ENCODE measurements around the gene NFXL1.

DNA sequence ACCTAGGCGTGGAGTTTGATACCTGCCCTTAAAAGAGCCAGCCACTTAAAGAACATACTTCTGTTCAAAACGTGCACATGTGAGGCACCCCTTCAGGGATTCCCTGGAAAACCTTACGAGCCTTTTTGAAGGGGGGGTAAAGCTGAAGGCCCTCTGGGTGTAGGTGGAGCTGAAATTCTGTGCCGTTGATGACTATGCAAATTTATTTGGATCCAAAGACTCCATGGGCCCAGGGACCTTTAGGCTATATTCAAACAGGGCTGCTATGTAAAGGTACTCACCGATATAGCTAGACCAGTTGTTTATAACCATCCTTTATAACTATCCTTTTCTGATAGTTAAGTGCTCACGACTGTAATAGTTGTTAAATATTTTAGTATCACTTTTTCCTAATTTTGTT lies 40.3 kb upstream of the NFXL1 start:
- TF ChIP-seq POLR2A (IDR thresholded peaks at IDR 0.05), result no peak
- TF ChIP-seq, protein P1, sequence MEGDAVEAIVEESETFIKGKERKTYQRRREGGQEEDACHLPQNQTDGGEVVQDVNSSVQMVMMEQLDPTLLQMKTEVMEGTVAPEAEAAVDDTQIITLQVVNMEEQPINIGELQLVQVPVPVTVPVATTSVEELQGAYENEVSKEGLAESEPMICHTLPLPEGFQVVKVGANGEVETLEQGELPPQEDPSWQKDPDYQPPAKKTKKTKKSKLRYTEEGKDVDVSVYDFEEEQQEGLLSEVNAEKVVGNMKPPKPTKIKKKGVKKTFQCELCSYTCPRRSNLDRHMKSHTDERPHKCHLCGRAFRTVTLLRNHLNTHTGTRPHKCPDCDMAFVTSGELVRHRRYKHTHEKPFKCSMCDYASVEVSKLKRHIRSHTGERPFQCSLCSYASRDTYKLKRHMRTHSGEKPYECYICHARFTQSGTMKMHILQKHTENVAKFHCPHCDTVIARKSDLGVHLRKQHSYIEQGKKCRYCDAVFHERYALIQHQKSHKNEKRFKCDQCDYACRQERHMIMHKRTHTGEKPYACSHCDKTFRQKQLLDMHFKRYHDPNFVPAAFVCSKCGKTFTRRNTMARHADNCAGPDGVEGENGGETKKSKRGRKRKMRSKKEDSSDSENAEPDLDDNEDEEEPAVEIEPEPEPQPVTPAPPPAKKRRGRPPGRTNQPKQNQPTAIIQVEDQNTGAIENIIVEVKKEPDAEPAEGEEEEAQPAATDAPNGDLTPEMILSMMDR (IDR thresholded peaks at IDR 0.05), result no peak

All from adrenal gland (tissue), 5 donors.